Head of caudate nucleus (tissue), 42 donors: ENCODE measurements around the gene GPR62.
A peak's percentile ranks its signal among the peaks of the same experiment; 100 is the strongest.

ENCODE experiments used
- DNase-seq, 42 donors: peaks; one replicate each; pipeline versions ENCODE4 v3.0.0 to v3.0.0-alpha.2; 2020 to 2021; ENCODE audit warnings: mixed read lengths in 7 of 42
- intact Hi-C: fragments of 100-400 bp; cut with DNase I; formaldehyde crosslinking; loops from one replicate; pipeline ENCODE4 v1.15.0; 2022

GPR62 gene

DNA sequence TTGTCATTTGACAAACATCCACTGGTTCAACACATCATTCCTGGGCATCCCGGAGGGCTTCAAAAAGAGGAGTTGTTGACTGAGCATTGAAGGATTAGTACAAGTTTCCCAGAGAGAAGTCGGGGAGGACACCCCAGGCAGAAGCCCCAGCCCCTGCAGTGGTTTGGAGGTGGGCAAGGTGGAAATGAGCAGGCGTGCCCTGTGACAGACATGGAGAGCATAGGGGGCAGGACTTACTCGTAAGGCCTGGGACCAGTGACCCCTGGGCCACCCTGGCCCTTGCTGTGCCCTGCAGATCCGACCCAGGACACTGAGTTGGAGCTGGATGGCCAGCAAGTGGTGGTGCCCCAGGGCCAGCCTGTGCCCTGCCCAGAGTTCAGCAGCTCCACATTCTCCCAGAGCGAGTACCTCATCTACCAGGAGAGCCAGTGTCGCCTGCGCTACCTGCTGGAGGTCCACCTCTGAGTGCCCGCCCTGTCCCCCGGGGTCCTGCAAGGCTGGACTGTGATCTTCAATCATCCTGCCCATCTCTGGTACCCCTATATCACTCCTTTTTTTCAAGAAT is 7.1 kb upstream of the GPR62 start:
- intact Hi-C loops: no loop called here
- DNase-seq: no peak

DNA sequence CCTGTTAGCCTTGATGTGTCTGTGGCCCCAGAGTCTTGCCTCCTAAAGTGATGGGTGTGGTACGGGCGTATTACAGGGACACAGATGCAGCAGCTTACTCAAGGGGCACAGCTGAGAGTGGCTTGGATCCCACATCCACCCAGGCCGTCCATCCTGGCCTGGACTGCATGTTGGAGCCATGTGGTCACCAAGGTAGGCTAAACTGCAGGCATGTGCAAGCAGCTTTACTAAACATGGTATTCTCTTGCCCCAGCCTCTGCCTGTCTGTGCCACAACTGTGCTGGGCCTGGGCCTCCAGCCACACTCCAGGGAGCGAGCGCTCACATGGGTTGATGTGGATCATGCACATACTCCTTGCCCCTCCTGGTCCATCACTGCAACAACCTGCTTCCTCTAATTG is 6.1 kb upstream of the GPR62 start:
- no peak for DNase-seq
- intact Hi-C loops: no loop called here

DNA sequence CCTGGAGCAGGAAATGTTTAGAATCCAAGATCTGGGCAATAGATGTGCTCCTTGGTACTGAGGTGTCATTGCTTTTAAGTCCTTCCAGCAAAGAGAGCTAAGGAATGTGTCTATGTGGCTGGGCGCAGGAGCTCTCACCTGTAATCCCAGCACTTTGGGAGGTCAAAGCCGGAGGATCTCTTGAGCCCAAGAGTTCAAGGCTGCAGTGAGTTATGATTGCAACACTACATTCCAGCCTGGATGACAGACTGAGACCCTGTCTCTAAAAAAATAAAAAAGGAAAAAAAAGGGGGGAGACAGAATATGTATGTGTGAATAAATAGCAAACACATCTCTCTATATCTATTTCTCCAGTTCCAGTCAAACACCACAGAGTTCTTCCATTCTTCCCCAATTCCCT is 4.3 kb upstream of the GPR62 start:
- DNase-seq: no peak
- intact Hi-C loops: no loop called here

DNA sequence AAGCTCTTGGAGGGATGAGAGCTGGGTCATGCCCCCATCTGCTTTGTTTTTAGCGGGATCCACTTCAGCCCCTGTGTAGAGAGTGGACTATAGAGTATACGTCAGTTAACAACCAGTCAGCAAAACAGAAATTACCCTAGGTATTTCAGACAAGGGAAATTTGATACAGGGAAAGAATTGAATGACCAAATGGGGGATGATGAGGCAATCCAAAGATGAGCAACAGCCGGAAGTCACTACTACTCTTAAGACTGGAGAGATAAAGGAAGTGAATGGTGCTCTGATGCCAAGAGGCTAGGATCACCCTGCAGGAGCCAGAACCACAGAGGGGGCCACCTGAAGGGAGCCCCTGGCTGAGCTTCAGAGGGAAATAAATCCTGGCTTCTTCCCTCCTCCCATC is 1.7 kb upstream of the GPR62 start:
- intact Hi-C loops: no loop called here
- no peak for DNase-seq

DNA sequence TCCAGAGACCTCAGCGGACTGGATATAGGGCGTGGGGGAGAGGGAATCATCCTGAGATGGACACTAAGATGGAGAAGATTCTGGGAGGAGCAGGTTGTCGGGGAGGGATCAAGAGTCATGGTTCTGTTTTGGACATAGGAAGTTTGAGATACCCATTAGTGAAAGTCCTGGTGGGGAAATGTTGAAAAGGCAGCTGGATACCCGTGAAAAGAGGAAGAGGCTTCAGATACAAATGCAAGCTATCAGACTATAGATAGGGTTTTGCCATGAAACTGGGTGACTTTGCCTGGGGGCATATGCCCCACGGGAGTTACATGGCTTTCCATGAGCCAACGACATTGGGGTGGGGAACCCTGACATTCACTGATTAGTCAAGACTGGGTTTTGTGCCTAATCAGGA is 1.1 kb upstream of the GPR62 start:
- intact Hi-C loops: no loop called here
- DNase-seq: no peak

DNA sequence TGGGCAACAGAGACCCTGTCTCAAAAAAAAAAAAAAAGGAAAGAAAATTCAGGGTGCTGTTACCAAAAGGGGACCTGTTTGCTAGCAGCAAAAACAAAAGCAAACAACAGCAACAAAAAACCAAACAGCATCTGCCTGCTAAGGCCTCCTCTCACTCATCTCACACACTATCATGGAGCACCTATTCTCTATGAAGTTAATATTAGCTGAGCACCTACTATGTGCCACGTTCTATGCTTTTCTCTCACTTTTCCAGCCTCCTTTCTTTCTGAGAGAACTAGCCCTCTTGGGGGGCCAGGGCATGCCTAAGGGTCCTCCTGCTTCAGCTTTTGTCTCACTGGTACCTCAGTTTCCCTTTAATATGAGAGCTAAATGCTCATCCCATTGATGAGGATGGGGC is 468 bp upstream of the GPR62 start:
- intact Hi-C loops: no loop called here

DNA sequence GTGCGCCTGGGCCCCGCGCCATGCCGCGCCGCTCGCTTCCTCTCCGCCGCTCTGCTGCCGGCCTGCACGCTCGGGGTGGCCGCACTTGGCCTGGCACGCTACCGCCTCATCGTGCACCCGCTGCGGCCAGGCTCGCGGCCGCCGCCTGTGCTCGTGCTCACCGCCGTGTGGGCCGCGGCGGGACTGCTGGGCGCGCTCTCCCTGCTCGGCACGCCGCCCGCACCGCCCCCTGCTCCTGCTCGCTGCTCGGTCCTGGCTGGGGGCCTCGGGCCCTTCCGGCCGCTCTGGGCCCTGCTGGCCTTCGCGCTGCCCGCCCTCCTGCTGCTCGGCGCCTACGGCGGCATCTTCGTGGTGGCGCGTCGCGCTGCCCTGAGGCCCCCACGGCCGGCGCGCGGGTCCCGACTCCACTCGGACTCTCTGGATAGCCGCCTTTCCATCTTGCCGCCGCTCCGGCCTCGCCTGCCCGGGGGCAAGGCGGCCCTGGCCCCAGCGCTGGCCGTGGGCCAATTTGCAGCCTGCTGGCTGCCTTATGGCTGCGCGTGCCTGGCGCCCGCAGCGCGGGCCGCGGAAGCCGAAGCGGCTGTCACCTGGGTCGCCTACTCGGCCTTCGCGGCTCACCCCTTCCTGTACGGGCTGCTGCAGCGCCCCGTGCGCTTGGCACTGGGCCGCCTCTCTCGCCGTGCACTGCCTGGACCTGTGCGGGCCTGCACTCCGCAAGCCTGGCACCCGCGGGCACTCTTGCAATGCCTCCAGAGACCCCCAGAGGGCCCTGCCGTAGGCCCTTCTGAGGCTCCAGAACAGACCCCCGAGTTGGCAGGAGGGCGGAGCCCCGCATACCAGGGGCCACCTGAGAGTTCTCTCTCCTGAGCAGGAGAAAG is 951 bp downstream of the GPR62 start:
- peak in 39 of 42 donors; percentile 41 to 87 (median 65) for DNase-seq
- intact Hi-C loops: no loop called here

More for the DNA sequence above, 468 bp upstream of the GPR62 start:
- DNase-seq: no peak

DNA sequence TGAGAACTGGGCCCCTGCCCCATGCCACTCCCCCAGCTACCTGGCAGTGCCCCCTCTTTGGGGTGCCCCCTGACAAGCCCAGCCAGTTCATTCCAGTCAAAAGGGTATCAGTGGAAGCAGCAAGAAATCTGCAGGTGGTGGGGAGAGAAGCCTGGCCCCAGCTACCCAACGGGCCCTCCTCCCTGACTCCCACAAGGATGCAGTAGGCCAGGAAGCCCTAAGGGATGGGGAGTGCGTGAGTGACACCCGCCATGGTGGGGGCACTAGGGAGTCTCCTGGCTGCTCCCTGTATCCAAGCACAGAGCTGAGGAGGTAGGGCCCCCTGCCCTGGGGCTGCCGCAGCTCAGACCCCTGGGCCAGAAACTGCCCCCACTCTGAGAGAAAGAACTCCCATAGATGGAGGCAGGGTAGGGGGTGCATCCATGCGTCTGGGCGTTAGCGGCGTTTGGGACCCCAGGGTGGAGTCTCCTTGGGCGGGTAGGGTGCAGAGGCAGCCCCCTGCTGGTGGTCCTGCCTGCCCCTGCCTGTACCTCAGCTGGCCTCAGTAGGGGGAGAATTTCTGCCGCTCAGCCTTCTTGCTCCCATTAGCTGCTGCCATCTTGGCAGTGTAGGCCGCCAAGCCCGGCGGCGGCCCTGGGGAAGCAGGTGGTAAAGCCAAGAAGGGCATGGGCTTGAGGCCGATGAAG is 2.5 kb downstream of the GPR62 start:
- intact Hi-C loops: no loop called here
- no peak for DNase-seq

DNA sequence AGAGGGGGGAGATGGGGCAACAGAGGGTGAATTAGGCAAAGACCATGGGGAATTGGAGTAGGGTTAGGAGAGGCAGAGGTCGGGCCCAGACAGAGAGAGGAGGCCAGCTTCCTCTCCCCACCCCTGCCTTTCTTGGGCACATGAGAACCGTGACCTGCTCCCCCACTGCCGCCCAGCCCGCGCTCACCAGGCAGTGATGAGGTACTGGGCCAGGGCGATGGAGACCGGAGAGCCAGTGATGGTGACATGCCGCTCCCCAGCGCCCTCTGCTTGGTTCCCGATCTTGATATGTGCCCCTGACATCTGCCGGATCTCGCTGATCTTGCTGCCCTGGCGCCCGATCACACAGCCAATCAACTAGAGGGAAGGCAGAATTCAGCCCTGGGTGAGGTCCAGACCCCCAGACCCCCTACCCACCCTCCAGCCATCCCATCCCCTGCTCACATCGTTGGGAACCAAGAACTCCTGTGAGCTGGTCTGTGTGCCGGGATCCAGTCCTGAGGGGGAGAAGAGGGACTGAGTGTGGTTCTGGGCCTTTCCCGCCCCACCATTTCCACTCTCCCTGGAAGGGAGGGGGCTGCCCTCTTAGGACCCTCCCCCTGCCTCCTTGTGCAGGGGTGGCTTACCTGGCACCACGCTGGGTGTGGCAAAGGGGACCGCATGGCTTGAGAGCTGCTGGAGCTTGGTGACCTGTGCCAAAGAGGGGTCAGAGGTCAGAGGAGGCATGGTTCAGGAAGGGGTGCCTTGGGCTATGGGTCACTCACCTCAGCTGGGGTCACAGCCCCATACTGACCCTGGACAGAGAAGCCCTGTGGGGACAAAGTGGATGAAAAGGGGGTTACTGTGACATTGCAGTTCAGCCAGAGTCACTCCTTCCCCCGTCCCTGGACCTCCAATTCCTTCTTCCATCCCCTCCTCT is 3.7 kb downstream of the GPR62 start:
- peak in 1 of 42 donors; percentile 28 for DNase-seq
- intact Hi-C loops: no loop called here

DNA sequence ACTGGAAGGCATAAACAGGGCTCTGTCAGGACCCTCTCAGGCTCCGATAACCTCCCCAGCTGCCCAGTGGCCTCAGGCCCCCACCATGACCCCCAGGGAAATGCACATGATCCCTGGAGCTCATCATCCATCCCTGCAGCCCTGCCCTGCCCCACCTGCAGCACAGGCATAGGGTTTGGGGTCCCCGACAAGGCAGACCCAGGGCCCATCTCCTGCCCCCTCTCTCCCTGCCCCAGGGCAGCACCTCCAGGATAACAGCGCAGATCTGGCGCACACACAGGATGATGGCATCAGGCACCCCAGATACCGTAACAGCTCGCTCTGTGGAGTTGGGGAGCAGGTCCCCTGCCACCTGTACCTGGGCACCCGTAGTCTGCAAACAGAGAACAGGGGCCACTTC is 4.5 kb downstream of the GPR62 start:
- intact Hi-C loops: no loop called here
- DNase-seq: no peak

DNA sequence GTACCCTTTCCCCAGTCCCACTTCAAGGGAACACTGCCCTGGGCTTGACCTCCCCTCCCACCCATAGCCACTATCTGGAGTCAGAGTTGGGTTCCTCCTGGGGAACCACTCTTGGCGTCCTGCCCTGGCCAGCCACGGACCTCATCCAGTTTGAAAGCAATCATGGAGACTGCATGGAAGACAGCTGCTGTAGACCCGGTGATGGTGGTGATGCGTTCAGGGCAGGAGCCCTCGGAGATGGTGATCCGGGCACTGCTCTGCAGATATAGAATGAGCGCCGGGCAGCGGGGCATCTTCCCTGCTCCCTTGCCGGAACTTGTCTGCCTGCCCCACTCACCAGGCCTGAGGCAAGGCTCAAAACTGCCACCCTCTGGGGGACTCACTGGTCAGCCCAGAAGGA is 5.2 kb downstream of the GPR62 start:
- intact Hi-C loops: no loop called here
- no peak for DNase-seq

DNA sequence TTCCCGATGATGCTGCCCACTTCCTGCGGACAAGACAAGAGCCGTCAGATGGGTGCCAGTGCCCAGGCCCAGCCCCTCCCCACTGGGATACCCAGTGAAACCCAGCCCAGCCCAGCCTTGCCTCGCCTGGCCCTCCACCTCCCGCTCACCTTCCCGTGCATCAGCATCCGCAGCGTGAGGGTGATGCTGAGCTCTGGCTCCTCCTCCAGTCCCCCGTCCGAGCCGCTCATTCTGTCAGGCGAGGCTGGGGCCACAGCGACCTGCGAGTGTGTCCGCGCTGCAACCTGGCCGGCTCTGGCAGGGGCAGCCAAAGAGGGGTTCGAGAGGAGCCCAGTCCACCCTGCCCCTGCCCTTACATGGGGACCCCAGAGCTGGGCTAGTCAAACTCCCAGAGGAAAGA is 5.8 kb downstream of the GPR62 start:
- DNase-seq: no peak
- intact Hi-C loops: no loop called here

DNA sequence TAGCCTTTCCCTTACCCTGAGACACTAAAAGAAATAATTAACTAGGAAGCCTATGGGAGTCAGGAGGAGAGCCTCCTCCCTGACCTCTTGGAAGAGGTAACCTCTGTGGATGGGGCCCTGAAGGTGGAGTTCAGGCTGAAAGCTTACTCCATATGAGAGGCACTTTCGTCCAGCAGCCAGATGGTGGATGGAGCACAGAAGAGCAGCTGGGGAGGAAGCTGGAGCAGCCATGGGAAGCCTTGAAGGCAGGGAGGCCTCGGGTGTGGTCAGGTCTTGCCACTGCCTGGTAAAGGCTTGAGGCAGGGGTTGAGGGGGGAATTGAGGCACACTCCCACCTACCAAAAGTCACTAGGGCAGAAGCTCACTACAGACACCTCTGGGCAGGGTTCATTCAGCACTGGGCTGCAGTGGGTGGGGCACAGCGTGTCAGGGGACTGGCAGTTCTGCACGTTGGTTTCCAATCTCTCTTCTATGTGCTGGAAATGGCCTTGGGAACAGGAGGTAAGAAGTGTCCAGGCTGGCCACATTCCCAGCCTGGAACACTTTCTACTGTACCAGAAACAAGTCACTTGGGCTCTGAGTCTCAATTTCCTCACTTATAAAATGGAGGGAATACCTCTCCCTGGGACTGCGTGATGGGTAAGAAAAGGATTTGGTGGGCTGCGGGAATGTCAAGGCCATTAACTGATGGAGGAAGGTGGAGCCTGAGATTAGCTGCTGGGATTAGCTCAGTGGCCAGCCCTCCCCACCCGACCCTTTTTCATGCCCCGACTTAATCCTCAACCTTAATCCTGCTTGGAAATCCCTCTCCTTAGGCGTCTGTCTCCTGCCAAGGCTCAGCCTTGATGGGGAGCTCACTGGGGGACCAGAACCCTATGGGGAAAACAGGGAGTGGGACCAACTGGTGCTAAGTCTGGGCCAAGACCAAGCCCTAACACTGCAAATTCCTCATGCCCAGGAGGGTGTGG is 6.7 kb downstream of the GPR62 start:
- intact Hi-C loops: no loop called here
- DNase-seq: no peak

DNA sequence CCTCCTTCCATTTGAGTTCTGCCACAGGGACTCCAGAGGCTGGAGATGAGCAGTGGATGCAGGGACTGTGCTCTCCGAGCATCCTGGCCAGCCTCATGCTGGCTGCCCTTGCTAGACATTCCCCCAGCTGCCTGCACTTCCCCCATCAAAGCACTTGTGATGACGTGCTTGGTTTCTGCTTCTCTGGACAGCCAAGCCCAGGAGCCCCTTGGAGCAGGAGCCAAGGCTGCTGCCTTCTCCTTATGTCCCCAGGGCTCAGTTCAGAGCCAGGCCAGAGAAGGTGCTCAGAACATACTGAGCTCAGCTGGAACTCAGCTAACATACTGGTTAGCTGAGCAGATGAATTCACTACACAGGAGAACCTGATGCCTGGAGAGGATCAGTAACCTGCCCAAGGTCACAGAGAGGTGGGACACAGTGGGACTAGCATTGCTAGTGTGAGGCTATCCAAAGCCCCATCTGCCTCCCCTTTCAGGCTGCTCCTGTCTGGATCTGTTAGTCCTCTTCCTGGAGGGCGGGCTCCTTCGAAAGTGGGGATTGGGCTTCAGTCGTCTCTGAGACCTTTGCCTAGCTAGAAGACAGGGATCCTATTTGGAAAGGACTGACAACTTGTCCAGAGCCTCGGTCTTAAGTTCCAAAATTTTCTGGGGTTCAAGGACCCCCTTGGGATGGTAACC is 7.8 kb downstream of the GPR62 start:
- intact Hi-C loops: no loop called here
- peak in 15 of 42 donors; percentile 12 to 76 (median 51) for DNase-seq

DNA sequence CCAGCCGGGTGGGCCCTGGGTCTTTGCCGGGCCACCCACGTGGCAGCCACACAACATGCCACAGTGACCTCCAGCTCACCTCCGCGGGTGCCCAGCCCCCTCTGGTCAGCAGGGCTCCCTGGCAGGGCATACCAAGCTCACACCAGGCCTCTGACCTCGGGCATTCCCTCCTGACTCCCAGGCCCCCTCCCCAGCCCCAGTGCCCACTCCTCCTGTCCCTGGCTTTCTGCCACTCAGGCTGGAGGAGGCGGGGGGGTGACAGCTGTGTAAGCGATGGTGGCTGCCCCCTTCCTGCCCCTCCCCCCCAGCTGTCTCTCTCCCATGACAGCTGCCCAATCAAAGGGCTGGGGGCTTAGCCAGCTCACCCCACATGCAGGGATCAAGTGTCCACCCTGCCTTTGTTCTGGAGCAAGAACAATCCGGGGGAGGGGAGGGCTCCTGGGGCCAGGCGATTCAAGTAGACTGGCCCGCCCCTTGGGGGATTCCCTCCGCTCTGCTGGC is 8.8 kb downstream of the GPR62 start:
- intact Hi-C loops: no loop called here
- DNase-seq: peak in 36 of 42 donors; percentile 44 to 90 (median 72)

DNA sequence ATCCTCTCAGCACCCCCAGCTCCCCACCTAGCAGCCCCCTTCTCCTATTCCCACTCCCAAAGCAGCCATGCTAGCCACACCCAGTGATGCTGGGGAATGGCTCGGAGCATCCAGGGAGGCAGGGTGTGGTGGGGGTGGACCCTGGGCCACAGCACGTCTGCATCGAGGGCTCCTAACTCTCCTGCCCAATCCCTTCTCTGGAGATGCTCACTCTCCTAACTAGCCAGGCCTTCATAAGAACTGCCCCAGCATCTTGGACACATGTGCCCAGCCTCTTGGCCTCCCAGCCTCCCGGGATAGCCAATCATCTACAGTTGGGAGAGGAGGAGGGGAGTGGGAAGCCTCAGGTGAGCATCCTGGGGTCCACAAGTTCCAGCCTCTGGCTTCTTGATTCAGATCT is 9.3 kb downstream of the GPR62 start:
- intact Hi-C loops: no loop called here
- DNase-seq: no peak

DNA sequence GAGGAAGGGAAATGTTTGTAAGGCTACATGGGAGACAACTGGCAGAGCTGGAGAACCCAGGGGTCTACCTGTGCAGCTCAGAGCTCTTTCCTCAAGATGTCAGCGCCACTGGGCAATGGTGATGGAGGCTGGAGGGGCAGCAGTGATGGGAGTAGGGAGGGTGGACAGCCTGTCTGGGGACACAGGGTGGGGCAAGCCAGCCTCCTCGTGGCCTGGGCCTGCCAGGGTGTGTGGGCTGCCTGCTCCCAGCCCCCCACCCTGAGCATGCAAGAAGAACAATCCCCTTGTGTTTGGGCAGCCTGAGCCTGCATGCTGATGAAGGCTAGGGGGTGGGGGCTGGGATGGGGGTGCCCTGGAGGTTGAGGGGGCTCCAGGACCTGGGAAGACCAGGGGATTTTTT is 10.8 kb downstream of the GPR62 start:
- peak; percentile 54 to 92 (median 82) for DNase-seq
- intact Hi-C loops: no loop called here
